Fibroblast of the aortic adventitia (primary cell): ENCODE data around the gene MAP2K3. TPM values are rescaled to one million over a fixed set of nuclear protein-coding genes. Genes with fewer than 3 reads are reported as not detected.

ENCODE experiments used
- DNase-seq: peaks from one replicate; pipeline ENCODE4 v3.0.0-alpha.2; 2010; ENCODE audit warnings: low read depth
- H3K4me3 ChIP-seq: 2 replicates; pipeline ENCODE4 v1.5.1; 2011; ENCODE audit warnings: low read depth, mild to moderate bottlenecking, control low read depth, low read length, moderate library complexity
- CTCF ChIP-seq: IDR thresholded peaks from 2 replicates; pipeline ENCODE4 v1.5.1; 2011; ENCODE audit warnings: mild to moderate bottlenecking, low read length, control low read depth, inconsistent platforms; ENCODE audit not compliant: insufficient read depth
- total RNA-seq: library from RNA; depleted of rRNA; stranded (reverse); fragments of >200 nt; gene quantifications from 2 replicates; pipeline ENCODE4 v1.2.3, GENCODE V29; 2012; ENCODE audit warnings: low replicate concordance

Gene MAP2K3
- total RNA-seq, 1 donor = 24.5 TPM

- H3K4me3 ChIP-seq = no peak overlapping the region
- TF ChIP-seq CTCF = no peak
- DNase-seq = no peak
These were observed 8.6 kb downstream of the MAP2K3 start for GRCh38 chr17:21292867-21293830.

- no peak for DNase-seq
- no peak for TF ChIP-seq CTCF
- H3K4me3 ChIP-seq = no peak overlapping the region
These were observed 9.3 kb downstream of the MAP2K3 start for GRCh38 chr17:21293831-21294210.

- no peak for DNase-seq
- no peak overlapping the region for H3K4me3 ChIP-seq
- TF ChIP-seq CTCF = no peak
These were observed 10.0 kb downstream of the MAP2K3 start for GRCh38 chr17:21294321-21295035.

GRCh38 chr17:21295036-21295952 lies 10.8 kb downstream of the MAP2K3 start:
- DNase-seq = no peak
- TF ChIP-seq CTCF = no peak
- no peak overlapping the region for H3K4me3 ChIP-seq

- H3K4me3 ChIP-seq = no peak overlapping the region
- no peak for TF ChIP-seq CTCF
- DNase-seq = no peak
These were observed 11.8 kb downstream of the MAP2K3 start for GRCh38 chr17:21296097-21297025.
